HG03457 (cell line): ENCODE measurements around the gene STAB2.
"Not testable (repeated sequence)": the region's sequence is repeated elsewhere in the genome, so short reads cannot be mapped to it uniquely, and the experiment has no call there.

Experiments
- ATAC-seq: cut with Tn5 transposase; IDR thresholded peaks from one replicate; pipeline ENCODE4 v1.9.1; 2021; ENCODE audit warnings: moderate number of reproducible peaks; ENCODE audit not compliant: unreplicated experiment

The STAB2 gene

DNA sequence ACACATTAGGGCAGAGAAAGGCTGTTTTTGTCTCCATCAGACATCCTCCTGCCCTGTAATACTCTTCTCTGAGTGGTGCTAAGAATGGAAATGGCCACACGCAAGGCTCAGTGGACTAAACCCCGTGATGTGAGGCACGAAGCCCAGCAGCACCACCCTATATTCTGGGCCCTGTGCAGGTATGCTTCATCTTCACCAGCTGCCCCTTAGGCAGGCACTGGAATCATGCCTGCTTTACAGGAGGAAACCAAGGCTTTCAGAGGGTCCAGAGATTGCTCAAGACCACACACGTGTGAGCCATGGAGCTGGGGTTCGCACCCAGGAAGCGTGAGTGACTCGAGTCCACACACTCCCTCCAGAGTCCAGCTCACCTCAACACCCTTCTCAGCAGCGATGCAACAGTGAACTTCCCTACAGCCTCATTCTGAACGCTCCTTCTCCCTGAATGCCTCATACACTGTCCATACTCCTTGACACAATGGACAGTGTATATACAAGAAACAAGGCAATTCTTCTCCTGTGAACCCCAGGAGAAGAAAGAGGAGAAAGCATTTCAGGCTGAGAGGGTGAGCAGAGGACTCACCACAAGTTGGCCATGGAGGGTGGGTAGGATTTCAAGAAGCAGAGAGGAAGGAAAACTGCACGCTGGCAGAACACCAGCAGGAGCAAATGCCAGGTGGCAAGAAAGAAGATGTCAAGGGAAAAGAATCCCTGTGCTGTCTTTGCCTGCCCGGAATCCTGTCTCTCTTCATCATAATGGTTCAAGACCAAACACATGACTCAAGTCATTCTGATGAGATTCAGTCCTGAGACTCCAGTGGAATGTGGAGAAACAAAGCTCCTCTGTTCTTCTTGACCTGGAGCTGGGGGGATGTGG is 214.9 kb downstream of the STAB2 start:
- no peak for ATAC-seq

DNA sequence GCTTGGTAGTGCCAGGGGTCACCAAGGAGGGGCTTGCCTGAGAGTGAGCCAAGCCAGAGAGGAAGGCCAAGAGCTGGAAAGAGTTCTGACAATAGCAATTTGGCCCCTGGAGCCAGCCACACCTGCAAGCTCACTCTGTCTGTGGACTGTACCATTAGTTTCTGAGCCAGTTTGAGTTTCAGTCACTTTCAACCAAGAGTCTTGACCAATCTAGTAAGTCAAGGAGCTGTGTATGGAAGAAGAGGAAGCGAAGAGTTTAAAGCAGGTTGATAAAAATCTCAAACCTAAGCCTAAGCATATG is 215.5 kb downstream of the STAB2 start:
- no peak for ATAC-seq

DNA sequence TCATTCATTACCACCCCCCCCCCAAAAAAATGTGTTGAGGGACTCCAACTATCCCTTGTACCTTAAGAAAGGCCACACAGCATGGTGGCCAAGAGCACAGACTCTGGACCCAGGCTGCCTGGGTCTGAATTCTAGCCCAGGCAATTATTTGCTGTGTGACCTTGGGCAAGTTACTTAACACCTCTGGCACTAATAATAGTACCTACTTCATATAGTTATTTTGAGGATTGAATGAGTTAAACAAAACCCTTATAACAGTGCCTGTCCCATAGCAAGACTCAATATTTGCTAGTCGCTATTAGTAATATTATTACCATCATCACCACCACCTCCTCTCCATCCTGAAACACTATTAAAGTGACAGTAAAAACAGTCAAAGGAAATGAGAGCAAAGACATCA is 216.8 kb downstream of the STAB2 start:
- ATAC-seq, result no peak

DNA sequence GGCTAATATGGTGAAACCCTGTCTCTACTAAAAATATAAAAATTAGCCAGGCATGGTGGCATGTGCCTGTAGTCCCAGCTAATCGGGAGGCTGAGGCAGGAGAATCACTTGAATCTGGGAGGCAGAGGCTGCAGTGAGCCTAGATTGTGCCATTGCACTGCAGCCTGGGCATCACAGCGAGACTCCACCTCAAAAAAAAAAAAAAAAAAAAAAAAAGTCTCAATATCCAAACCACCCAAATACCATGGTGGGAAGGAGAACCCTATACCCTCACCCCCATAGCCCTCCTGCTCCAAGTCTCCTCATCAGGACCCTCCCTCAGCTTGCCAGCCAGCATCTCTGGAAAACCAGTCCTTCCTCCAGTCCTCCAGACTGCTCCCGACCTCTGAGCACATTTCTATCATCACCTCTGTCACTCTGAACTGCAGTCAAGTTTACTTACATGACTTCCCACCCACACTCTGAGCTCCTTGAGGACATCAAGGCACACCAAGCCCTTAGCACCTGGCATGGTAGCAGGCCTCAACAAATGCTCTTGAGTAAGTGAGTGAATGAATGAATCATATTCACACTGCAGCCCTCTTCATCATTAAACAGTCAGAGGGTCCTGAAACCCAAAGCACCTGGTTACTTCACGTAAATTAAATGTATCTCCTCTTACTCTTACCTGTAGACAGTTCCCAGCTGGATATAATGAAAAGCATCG is 218.7 kb downstream of the STAB2 start:
- no peak for ATAC-seq

DNA sequence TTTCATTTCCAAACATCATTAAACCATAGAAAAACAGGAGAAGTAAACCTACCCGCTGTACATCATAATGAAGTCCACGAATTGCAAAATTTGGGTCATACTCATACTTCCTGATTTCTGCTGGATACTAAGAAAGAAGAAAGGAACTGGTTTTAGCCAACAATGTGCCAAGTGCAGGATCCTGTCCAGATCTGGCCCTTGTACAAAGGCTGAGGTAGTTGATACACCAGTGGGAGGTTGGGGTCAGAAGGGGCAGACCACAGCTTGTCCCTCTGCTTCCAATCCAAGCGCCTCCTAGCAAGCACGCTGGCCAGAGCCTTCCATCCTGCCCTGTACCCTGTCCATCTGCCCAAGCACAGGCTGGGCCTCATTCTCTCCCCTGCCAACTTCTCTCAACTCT is 219.7 kb downstream of the STAB2 start:
- ATAC-seq, result no peak

DNA sequence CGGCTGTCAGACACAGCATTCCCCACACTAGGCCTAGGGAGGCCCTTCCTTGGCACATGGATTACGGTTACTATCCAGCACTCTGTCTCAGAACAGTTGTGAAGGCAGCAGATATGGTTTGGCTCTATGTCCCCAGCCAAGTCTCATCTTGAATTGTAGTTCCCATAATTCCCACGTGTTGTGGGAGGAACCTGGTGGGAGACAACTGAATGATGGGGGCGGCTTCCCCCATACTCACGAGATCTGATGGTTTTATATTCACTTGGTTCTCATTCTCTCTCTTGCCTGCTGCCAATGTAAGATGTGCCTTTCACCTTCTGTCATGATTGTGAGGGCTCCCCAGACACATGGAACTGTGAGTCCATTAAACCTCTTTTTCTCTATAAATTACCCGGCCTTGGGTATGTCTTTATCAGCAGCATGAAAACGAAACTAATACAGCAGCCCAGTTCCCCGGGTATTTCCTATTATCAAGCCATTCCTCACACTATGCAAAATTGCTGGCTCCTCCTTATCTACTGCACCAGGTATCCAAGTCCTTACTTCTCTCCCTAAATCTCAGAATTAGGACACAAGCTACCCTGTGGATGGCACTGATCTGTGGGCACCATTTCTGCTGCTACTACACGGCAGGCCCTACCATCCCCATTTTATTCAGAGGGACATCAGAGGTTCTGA is 220.6 kb downstream of the STAB2 start:
- ATAC-seq, result no peak

DNA sequence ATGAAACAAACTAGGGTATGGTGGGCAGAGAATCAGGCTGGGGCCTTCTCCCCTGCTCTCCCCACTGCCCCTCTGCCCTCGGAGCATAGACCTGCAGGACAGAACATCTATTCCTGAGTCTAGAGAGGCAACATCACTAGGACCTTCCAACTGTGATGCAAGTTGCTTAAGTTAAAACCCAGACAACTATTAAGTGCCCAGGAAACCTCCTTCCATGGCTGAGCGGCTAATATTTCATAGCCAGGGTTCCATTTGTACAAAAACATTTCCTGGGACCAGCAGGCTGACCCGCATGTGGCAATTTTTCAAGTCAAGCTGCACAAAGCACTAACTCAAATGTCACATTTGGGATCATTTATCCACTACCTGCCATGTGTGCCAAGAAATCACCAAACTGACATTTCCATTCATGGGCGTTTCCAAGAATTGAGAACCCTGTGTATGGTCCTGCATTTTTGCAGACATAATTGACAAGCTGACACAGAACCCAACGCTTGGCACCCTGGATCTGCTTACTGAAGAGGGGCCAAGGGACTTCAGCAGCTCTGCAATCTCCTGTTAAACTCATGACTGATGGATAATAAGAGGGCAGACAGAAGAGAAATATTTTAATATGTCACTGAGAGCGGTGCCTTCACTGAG is 221.3 kb downstream of the STAB2 start:
- no peak for ATAC-seq

DNA sequence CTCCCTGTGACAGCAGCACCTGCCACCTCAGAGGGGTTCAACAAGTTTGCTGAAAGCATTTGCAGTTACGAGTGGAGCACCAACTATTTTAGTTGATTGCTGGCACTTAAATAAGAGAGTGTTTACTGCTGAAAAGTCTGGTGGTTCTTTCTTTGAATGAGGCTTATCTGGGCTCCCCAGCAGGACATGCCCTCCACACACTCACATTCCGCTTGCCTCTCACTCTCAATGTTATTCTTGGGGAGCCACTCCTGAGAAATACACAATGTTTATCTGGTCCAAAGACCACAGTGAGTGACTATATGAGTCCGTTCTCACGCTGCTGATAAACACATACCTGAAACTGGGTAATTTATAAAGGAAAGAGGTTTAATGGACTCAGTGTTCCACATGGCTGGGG is 222.1 kb downstream of the STAB2 start:
- ATAC-seq, result no peak

DNA sequence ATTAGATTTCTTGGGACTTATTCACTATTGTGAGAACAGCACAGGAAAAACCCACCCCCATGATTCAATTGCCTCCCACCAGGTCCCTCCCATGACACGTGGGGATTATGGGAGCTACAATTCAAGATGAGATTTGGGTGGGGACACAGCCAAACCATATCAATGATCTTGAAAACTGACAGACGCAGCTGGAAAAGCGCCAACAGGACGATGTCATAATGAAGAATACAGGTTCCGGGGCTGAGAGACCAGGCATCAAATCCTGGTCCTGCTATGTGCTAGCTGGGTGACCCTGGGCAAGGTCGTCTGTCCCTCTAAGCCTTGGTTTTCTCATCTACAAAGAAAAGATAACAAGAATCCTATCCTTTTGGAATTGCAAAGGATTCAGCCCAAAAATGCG is 222.6 kb downstream of the STAB2 start:
- ATAC-seq, result not testable (repeated sequence)

DNA sequence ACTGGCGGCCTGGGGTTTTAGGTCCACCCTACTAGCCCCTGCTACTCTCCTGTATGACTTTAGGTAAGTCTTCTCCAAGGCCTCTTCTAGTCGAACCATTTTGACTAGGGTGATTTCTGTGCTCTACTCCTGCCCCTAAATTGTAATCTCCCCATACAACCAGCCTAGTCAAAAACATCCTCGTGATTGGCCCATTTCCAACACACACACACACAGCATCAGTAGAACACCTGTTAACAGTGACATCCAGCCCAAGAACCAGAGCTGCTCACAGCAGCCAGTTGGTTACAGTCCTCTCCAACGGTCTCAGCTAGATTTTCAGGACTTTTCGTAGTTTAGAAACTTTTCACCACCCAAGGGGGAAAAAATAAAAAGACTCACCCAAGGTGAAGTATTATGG is 223.0 kb downstream of the STAB2 start:
- ATAC-seq, result no peak

DNA sequence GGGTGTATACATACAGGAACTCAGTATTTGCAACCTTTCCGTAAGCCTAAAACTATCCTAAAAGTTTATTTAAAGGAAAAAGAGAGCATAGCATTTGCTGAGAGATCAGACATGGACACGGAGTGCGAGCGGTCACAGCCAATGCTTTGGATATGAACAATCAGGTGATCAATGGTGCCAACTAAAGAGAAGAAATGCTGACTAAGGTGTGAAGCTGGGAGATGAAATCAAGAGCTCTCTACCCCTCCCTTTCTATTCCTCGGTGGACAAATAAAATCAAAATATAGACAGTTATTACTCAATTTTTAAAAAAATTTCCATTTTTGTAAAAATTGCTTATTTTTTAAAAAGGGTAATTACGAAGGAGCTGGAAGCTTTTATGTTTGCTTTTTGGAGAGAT is 224.7 kb downstream of the STAB2 start:
- no peak for ATAC-seq

DNA sequence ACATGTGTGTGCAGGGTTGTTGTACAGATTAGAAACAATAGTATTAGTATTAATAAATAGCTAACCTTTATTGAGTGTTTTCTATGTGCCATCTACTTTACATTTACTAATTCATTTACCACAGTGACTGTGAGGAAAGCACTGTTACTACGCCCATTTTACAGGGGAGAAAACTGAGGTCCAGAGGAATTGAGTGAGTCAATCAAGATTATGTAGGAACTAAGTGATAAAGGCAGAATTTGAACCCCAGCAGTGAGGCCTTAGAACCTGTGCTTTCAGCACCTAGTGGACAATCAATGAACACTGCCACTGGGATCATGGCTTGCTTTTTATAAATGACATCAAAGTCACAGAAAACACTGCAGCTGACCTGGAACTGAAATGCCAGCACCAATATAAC is 225.7 kb downstream of the STAB2 start:
- ATAC-seq, result no peak

DNA sequence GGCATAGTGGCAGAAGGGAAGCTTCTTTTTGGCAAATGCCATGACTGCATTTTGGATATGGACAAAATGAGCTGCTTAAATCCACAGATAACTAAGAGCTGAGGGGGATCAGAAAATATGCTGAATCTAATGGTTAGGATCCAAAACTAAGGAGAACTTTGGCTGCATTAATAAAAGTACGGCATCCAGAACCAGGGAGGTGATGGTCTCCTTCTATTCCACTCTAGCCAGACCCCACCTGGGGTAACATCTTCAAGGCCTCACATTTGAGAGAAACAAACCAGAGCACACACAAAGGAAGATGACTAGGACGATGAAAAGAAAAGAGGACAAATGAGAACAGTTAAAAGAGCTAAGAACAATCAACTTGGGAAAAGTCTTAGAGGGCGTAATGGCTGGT is 226.4 kb downstream of the STAB2 start:
- no peak for ATAC-seq

DNA sequence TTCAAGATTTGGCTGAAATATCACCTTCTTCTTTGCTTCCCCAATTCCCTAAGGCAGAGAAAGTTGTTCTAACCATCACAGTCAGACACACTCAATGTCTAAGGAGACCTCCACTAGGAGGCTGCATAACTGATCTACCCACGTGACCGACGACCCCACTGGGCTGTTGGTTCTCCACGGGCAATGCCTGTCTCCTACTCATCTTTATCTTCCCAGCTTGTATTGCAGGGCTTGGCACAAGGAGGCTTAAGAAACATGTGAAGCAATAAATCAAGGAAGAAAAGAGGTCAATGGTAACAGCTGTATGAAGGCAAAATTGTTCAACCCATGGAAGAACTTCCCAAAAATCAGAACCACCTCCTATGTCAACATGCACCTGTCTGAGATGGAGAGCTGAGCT is 226.9 kb downstream of the STAB2 start:
- no peak for ATAC-seq

DNA sequence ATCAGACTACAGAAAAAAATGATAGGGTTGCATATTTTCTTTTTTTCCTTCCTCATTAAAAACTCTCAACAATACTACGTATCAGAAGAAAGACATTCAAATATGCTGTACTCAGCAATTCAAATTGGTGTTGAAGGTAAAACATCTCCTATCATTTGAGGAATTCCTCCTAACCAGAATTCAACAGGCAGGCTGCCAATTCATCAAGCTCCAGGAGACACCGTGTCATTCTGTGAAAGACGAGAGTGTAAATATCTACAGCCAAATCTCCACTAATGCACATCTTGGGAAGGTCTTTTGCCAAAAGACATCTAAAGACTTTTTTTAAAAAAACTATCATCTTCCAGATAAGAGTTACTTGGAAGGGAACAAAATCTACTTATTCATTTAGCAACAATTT is 227.4 kb downstream of the STAB2 start:
- no peak for ATAC-seq
